Lung (tissue), 12 donors: ENCODE results near the gene THOC6. TPM values are rescaled to one million over a fixed set of nuclear protein-coding genes. Genes with fewer than 3 reads are reported as not detected.
A peak's percentile ranks its signal among the peaks of the same experiment; 100 is the strongest.

ENCODE experiments used
- ATAC-seq: fragments of 200-7000 bp; cut with Tn5 transposase; one replicate; pipeline ENCODE4 v1.9.1; 2020; ENCODE audit warnings: moderate number of reproducible peaks; ENCODE audit not compliant: insufficient read depth, low FRiP score
- DNase-seq, 3 donors: peaks; one replicate each; pipeline ENCODE4 v3.0.0-alpha.2; 2013 to 2017
- H3K27ac ChIP-seq, 2 donors: one replicate each; pipeline ENCODE4 v1.5.1; 2013; ENCODE audit warnings: mild to moderate bottlenecking in 2 of 2, moderate library complexity in 2 of 2, control low read depth in 1 of 2, inconsistent platforms in 1 of 2, low read depth in 1 of 2, low read length in 1 of 2
- H3K27me3 ChIP-seq, 3 donors: one replicate each; pipeline ENCODE4 v1.5.1; 2013; ENCODE audit warnings: low read length in 2 of 3; ENCODE audit not compliant: control insufficient read depth in 3 of 3, insufficient read depth in 3 of 3
- H3K36me3 ChIP-seq, 4 donors: one replicate each; pipeline ENCODE4 v1.5.1; 2013; ENCODE audit warnings: low read length in 4 of 4, mild to moderate bottlenecking in 1 of 4, moderate library complexity in 1 of 4; ENCODE audit not compliant: control insufficient read depth in 4 of 4, insufficient read depth in 4 of 4
- H3K4me1 ChIP-seq, 5 donors: one replicate each; pipeline ENCODE4 v1.5.1; 2013; ENCODE audit warnings: low read length in 5 of 5, mild to moderate bottlenecking in 2 of 5, moderate library complexity in 1 of 5; ENCODE audit not compliant: control insufficient read depth in 5 of 5, insufficient read depth in 5 of 5
- H3K4me3 ChIP-seq: one replicate; pipeline ENCODE4 v1.5.1; 2013; ENCODE audit warnings: mild to moderate bottlenecking, control low read depth, moderate library complexity
- H3K9ac ChIP-seq, 2 donors: one replicate each; pipeline ENCODE4 v1.5.1; 2013; ENCODE audit warnings: low read length in 2 of 2, control low read depth in 1 of 2; ENCODE audit not compliant: insufficient read depth in 1 of 2
- H3K9me3 ChIP-seq, 4 donors: one replicate each; pipeline ENCODE4 v1.5.1; 2013; ENCODE audit warnings: low read length in 3 of 4, mild to moderate bottlenecking in 1 of 4, moderate library complexity in 1 of 4; ENCODE audit not compliant: control insufficient read depth in 4 of 4, insufficient read depth in 3 of 4
- CTCF ChIP-seq: IDR thresholded peaks from 2 replicates; pipeline ENCODE4 v1.5.1; 2012; ENCODE audit warnings: mild to moderate bottlenecking; ENCODE audit errors: control extremely low read depth, extremely low read depth
- WGBS, 2 donors: extraction: QIAGEN DNeasy Blood & Tissue Kit; methylation state at CpG; one replicate each; pipeline ENCODE4 v1.1.7; 2013; 5-methylcytosine and 5-hydroxymethylcytosine counted together
- polyA plus RNA-seq, 2 donors: library from polyadenylated mRNA; stranded (reverse); fragments of 200-250 nt; gene quantifications; one replicate each; pipeline ENCODE4 v1.2.1, GENCODE V29; 2013
- total RNA-seq, 2 donors: library from RNA; depleted of rRNA in 1 of 2; stranded (reverse); fragments of >200 nt in 1 of 2; gene quantifications; one replicate each; pipeline ENCODE4 v1.2.1, GENCODE V29; 2014 to 2021
- donor health status: control.
- donor health status: control.
- donor health status: Bipolar disorder and iron deficiency.
- donor health status: healthy.
- donor health status: DM: yes; HTN: yes; CAD: no.

Gene THOC6
- total and polyA plus RNA-seq, 4 donors, result 12.7 to 58.3 (median 40.0) TPM

GRCh38 chr16:3003582-3004270 is 20.1 kb upstream of the THOC6 start:
- ATAC-seq, result peak; percentile 98
- peak; percentile 88 for TF ChIP-seq CTCF
- Histone ChIP-seq H3K9me3 (no peaks in the 10 kb centered on the region), H3K27me3 (peaks cover 0 to 28% (median 10%) of the 10 kb centered on the region in 3 donors), H3K4me3 (no peak overlapping the region), H3K27ac (peak overlapping the region in 1 of 2 donors; percentile 78), H3K36me3 (no peaks in the 10 kb centered on the region), H3K9ac (no peak overlapping the region), H3K4me1 (peaks cover 0 to 16% (median 2%) of the 10 kb centered on the region in 5 donors)
- DNase-seq, result peak; percentile 96 to 98 (median 97)
- WGBS, 2 donors, result 8 to 12% methylated on average over 39 to 58 of the region's 58 CpGs

- no peak for DNase-seq
- Histone ChIP-seq H3K27ac (peak overlapping the region; percentile 46 to 78), H3K36me3 (no peaks in the 10 kb centered on the region), H3K4me1 (peaks cover 0 to 16% (median 2%) of the 10 kb centered on the region in 5 donors), H3K9ac (no peak overlapping the region), H3K9me3 (no peaks in the 10 kb centered on the region), H3K4me3 (peak overlapping the region; percentile 30), H3K27me3 (peaks cover 0 to 30% (median 10%) of the 10 kb centered on the region in 3 donors)
- TF ChIP-seq CTCF, result no peak
- ATAC-seq, result no peak
- WGBS, 2 donors, result 0% methylated on average over 13 to 65 of the region's 67 CpGs
Measured at GRCh38 chr16:3004319-3004718, 19.5 kb upstream of the THOC6 start.

GRCh38 chr16:3004781-3005284 is 19.0 kb upstream of the THOC6 start:
- ATAC-seq (no peak), DNase-seq (no peak)
- Histone ChIP-seq H3K36me3 (no peaks in the 10 kb centered on the region), H3K9me3 (no peaks in the 10 kb centered on the region), H3K27me3 (peaks cover 0 to 30% (median 10%) of the 10 kb centered on the region in 3 donors), H3K27ac (peak overlapping the region; percentile 60 to 83), H3K4me3 (no peak overlapping the region), H3K4me1 (peaks cover 0 to 18% (median 2%) of the 10 kb centered on the region in 5 donors), H3K9ac (no peak overlapping the region)
- TF ChIP-seq CTCF, result no peak
- 9 to 13% methylated on average over 22 to 25 of the region's 25 CpGs for WGBS, 2 donors
